Endothelial cell (in vitro differentiated cells): ENCODE results near the gene ECI2. TPM values are rescaled to one million over a fixed set of nuclear protein-coding genes. Genes with fewer than 3 reads are reported as not detected.

Source experiments
- DNase-seq: peaks from one replicate; pipeline ENCODE4 v3.0.0; 2021; ENCODE audit warnings: low spot score
- H3K27ac Mint-ChIP-seq: one replicate; pipeline ENCODE4 v1.8.0; 2021; ENCODE audit warnings: mixed read lengths, inconsistent platforms; ENCODE audit not compliant: unreplicated experiment
- H3K27me3 Mint-ChIP-seq: one replicate; pipeline ENCODE4 v1.8.0; 2021; ENCODE audit warnings: mild to moderate bottlenecking, moderate library complexity, mixed read lengths, inconsistent platforms; ENCODE audit not compliant: unreplicated experiment
- H3K36me3 Mint-ChIP-seq: one replicate; pipeline ENCODE4 v1.8.0; 2021; ENCODE audit warnings: mild to moderate bottlenecking, low read depth, mixed read lengths, inconsistent platforms; ENCODE audit not compliant: unreplicated experiment
- H3K4me1 Mint-ChIP-seq: one replicate; pipeline ENCODE4 v1.8.0; 2021; ENCODE audit warnings: mild to moderate bottlenecking, mixed read lengths, inconsistent platforms; ENCODE audit not compliant: unreplicated experiment
- H3K4me3 Mint-ChIP-seq: one replicate; pipeline ENCODE4 v1.8.0; 2021; ENCODE audit warnings: mild to moderate bottlenecking, mixed read lengths, inconsistent platforms; ENCODE audit not compliant: unreplicated experiment
- H3K9me3 Mint-ChIP-seq: one replicate; pipeline ENCODE4 v1.8.0; 2021; ENCODE audit warnings: mixed read lengths, inconsistent platforms; ENCODE audit not compliant: unreplicated experiment
- CTCF ChIP-seq: fragments of 200-600 bp; sonication (generic); IDR thresholded peaks from one replicate; pipeline ENCODE4 v1.5.0; 2021; ENCODE audit warnings: antibody characterized with exemption; ENCODE audit not compliant: unreplicated experiment
- long read RNA-seq: library from polyadenylated mRNA; unstranded; transcript quantifications from one replicate; pipeline ENCODE4 v2.0.0, GENCODE V29; 2020; ENCODE audit not compliant: unreplicated experiment
- total RNA-seq: library from RNA; stranded (reverse); fragmentation: NEBNext Ultra II Directional; extraction: Animal tissue kit (Norgen Biotek cat#: 25700); gene quantifications from one replicate; pipeline ENCODE4 v1.2.1, GENCODE V29; 2021; ENCODE audit not compliant: unreplicated experiment

ECI2 gene
- 66.3 TPM for total RNA-seq
- long read RNA-seq, transcript ECI2-201 (10 exons, 1,380 nt), result major isoform, 24 of 43 reads
- long read RNA-seq, transcript ECI2-202 (10 exons, 1,407 nt), result minor isoform, 16 of 43 reads
- long read RNA-seq, partial matches to known transcripts, result 0 of 43 reads
- long read RNA-seq, other reads (novel, unspliced or antisense), result 3 of 43 reads

- peaks cover 26% of the 10 kb centered on the region for H3K36me3 Mint-ChIP-seq
- peak; percentile 72 for DNase-seq
- H3K27ac Mint-ChIP-seq, result peak within 1 kb of the TSS; percentile 63
- H3K9me3 Mint-ChIP-seq, result no peaks in the 10 kb centered on the region
- peak within 1 kb of the TSS; percentile 90 for H3K4me3 Mint-ChIP-seq
- peaks cover 2% of the 10 kb centered on the region for H3K27me3 Mint-ChIP-seq
- TF ChIP-seq CTCF, result no peak
- H3K4me1 Mint-ChIP-seq, result peaks cover 15% of the 10 kb centered on the region
Observed at GRCh38 chr6:4134841-4135664, at the start of gene ECI2. Gene ECI2 (minus strand): TSS chr6:4135575. CDS start chr6:4135560, 15 bp downstream.

GRCh38 chr6:4180652-4181255, 45.4 kb upstream of the ECI2 start:
- Mint-ChIP-seq H3K4me1 (peaks cover 11% of the 10 kb centered on the region), H3K9me3 (no peaks in the 10 kb centered on the region), H3K27ac (no peak overlapping the region), H3K27me3 (peaks cover 2% of the 10 kb centered on the region), H3K4me3 (no peak overlapping the region), H3K36me3 (peaks cover 13% of the 10 kb centered on the region)
- TF ChIP-seq CTCF, result no peak
- no peak for DNase-seq

GRCh38 chr6:4179960-4180651, 44.7 kb upstream of the ECI2 start:
- no peak for TF ChIP-seq CTCF
- Mint-ChIP-seq H3K27me3 (peaks cover 2% of the 10 kb centered on the region), H3K4me3 (no peak overlapping the region), H3K9me3 (no peaks in the 10 kb centered on the region), H3K36me3 (peaks cover 7% of the 10 kb centered on the region), H3K4me1 (peaks cover 12% of the 10 kb centered on the region), H3K27ac (no peak overlapping the region)
- DNase-seq, result no peak

- H3K9me3 Mint-ChIP-seq, result no peaks in the 10 kb centered on the region
- H3K27me3 Mint-ChIP-seq, result peaks cover 2% of the 10 kb centered on the region
- DNase-seq, result no peak
- no peak overlapping the region for H3K27ac Mint-ChIP-seq
- H3K4me3 Mint-ChIP-seq, result no peak overlapping the region
- TF ChIP-seq CTCF, result no peak
- H3K36me3 Mint-ChIP-seq, result peaks cover 4% of the 10 kb centered on the region
- peaks cover 13% of the 10 kb centered on the region for H3K4me1 Mint-ChIP-seq
Observed at GRCh38 chr6:4178737-4179333, 43.5 kb upstream of the ECI2 start.
